ENCODE data around the gene SH3RF1. TPM values are rescaled to one million over a fixed set of nuclear protein-coding genes. Genes with fewer than 3 reads are reported as not detected.
"Not testable (repeated sequence)": the region's sequence is repeated elsewhere in the genome, so short reads cannot be mapped to it uniquely, and the experiment has no call there.

The SH3RF1 gene
- total RNA-seq, 1 donor from 2014 or later, result 0.16 TPM

- intact Hi-C loops (cut with micrococcal nuclease), result not testable (repeated sequence)
Measured at GRCh38 chr4:169277838-169278237, 7.1 kb upstream of the SH3RF1 start.

- intact Hi-C loops (cut with micrococcal nuclease), result no loop called here
Measured at GRCh38 chr4:169275180-169275579, 4.4 kb upstream of the SH3RF1 start.

- intact Hi-C loops (cut with micrococcal nuclease), result loop anchor here (5.0 kb wide), 2 partner anchors 213 to 267 kb away; no protein-coding TSS in a partner anchor
Measured at GRCh38 chr4:169274033-169274432, 3.3 kb upstream of the SH3RF1 start.

GRCh38 chr4:169272265-169272886 lies 1.6 kb upstream of the SH3RF1 start:
- intact Hi-C loops (cut with micrococcal nuclease), result loop anchor here (5.0 kb wide), 2 partner anchors 215 to 265 kb away; no protein-coding TSS in a partner anchor

GRCh38 chr4:169271692-169272007 lies 894 bp upstream of the SH3RF1 start:
- intact Hi-C loops (cut with micrococcal nuclease), result loop anchor here (2.0 to 5.0 kb wide), 3 partner anchors 139 to 264 kb away; no protein-coding TSS in a partner anchor

- intact Hi-C loops (cut with micrococcal nuclease), result loop anchor here (2.0 to 5.0 kb wide), 3 partner anchors 141 to 263 kb away; no protein-coding TSS in a partner anchor
Measured at GRCh38 chr4:169269916-169270809, 593 bp downstream of the SH3RF1 start.

- intact Hi-C loops (cut with micrococcal nuclease), result no loop called here
Measured at GRCh38 chr4:169268951-169269760, 1.6 kb downstream of the SH3RF1 start.

GRCh38 chr4:169267070-169267469 lies 3.7 kb downstream of the SH3RF1 start:
- intact Hi-C loops (cut with micrococcal nuclease), result no loop called here

GRCh38 chr4:169266661-169267060 lies 4.1 kb downstream of the SH3RF1 start:
- intact Hi-C loops (cut with micrococcal nuclease), result no loop called here

GRCh38 chr4:169266081-169266480 lies 4.7 kb downstream of the SH3RF1 start:
- intact Hi-C loops (cut with micrococcal nuclease), result no loop called here

GRCh38 chr4:169263791-169264392 lies 6.9 kb downstream of the SH3RF1 start:
- intact Hi-C loops (cut with micrococcal nuclease), result no loop called here

- intact Hi-C loops (cut with micrococcal nuclease), result no loop called here
Measured at GRCh38 chr4:169260217-169260866, 10.4 kb downstream of the SH3RF1 start.

- intact Hi-C loops (cut with micrococcal nuclease), result no loop called here
Measured at GRCh38 chr4:169259271-169259670, 11.5 kb downstream of the SH3RF1 start.

- intact Hi-C loops (cut with micrococcal nuclease), result no loop called here
Measured at GRCh38 chr4:169258141-169258540, 12.6 kb downstream of the SH3RF1 start.

- intact Hi-C loops (cut with micrococcal nuclease), result no loop called here
Measured at GRCh38 chr4:169256856-169257761, 13.6 kb downstream of the SH3RF1 start.

GRCh38 chr4:169256101-169256612 lies 14.6 kb downstream of the SH3RF1 start:
- intact Hi-C loops (cut with micrococcal nuclease), result no loop called here

- intact Hi-C loops (cut with micrococcal nuclease), result no loop called here
Measured at GRCh38 chr4:169254546-169254983, 16.2 kb downstream of the SH3RF1 start.

GRCh38 chr4:169253904-169254303 lies 16.9 kb downstream of the SH3RF1 start:
- intact Hi-C loops (cut with micrococcal nuclease), result no loop called here

- intact Hi-C loops (cut with micrococcal nuclease), result no loop called here
Measured at GRCh38 chr4:169253113-169253671, 17.6 kb downstream of the SH3RF1 start.
